ENCODE data around the gene MAGEF1. TPM values are rescaled to one million over a fixed set of nuclear protein-coding genes. Genes with fewer than 3 reads are reported as not detected.

MAGEF1 gene
- total and polyA plus RNA-seq, 2 donors (not counting 3 experiments of a cell fraction or from before 2014, with no cell fraction given): 7.0 to 14.2 TPM

DNA sequence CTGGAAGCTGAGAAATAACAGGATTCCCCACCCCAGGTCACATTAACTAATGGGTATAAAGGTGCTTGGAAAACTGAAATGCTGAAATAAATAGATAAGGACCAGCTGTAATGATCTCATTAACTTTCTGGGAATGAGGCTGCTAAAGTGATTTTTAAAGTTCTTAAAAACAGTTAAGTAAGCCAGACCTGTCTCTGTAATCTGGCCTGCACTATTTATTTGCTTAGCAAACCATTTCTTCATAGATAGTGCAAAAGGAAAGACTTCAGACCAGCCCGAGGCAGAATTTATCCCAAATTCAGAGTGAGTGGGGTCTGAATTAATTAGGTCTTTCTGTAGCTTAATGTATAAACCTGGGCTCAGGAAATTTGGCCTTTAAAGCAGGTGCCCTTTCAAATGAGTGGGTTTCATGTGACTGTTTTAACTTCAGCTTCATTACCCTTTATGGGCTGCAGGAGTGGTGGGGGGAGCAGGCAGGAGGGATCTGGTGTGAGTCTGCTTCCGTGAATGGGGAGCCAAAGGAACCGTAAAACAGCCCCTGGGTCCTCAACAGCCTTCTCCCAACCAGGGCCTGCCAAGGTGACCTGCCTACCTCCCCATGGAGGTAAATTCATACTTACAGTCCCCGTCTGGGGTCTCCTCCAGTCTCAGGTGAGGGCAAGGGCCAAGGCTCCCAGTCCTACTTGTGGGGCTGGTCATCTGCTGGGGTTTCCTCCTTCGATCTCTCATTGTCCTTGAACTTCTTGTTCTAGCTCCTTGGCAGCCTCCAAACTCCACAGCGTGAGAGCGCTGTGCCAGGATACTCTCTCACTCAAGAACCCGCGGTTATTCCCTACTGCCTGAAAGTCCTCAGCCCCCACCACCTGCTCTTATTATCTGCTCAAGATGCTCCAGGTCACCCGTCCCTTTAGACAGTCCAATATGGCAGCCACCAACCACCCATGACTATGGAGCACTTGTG lies 31.2 kb downstream of the MAGEF1 start:
- TF ChIP-seq JUN (IDR thresholded peaks at IDR 0.05; ENCODE audit: borderline replicate concordance, insufficient read depth, insufficient read length, low read depth) (no peak), POLR2AphosphoS5 (IDR thresholded peaks at IDR 0.05; ENCODE audit: insufficient read depth, low read depth, low read length) (no peak), FOS (IDR thresholded peaks at IDR 0.05; ENCODE audit: borderline replicate concordance, insufficient read depth, low read length) (no peak), EZH2 (IDR thresholded peaks at IDR 0.05; ENCODE audit: borderline replicate concordance, low read depth, low read length, severe bottlenecking) (no peak), MYC (IDR thresholded peaks at IDR 0.05; ENCODE audit: low read depth, low read length) (no peak), GATA2 (IDR thresholded peaks at IDR 0.05; ENCODE audit: insufficient read depth, insufficient read length, low read depth, low read length) (no peak), POLR2A (IDR thresholded peaks at IDR 0.05; ENCODE audit: low read depth, low read length) (no peak)
- TF ChIP-seq, protein P1, sequence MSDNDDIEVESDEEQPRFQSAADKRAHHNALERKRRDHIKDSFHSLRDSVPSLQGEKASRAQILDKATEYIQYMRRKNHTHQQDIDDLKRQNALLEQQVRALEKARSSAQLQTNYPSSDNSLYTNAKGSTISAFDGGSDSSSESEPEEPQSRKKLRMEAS (IDR thresholded peaks at IDR 0.05; ENCODE audit: insufficient read depth, insufficient read length): no peak
- TF ChIP-seq, protein P2, sequence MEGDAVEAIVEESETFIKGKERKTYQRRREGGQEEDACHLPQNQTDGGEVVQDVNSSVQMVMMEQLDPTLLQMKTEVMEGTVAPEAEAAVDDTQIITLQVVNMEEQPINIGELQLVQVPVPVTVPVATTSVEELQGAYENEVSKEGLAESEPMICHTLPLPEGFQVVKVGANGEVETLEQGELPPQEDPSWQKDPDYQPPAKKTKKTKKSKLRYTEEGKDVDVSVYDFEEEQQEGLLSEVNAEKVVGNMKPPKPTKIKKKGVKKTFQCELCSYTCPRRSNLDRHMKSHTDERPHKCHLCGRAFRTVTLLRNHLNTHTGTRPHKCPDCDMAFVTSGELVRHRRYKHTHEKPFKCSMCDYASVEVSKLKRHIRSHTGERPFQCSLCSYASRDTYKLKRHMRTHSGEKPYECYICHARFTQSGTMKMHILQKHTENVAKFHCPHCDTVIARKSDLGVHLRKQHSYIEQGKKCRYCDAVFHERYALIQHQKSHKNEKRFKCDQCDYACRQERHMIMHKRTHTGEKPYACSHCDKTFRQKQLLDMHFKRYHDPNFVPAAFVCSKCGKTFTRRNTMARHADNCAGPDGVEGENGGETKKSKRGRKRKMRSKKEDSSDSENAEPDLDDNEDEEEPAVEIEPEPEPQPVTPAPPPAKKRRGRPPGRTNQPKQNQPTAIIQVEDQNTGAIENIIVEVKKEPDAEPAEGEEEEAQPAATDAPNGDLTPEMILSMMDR (IDR thresholded peaks at IDR 0.05; ENCODE audit: extremely low read depth in 1 of 2, insufficient read depth in 1 of 2, low read depth in 1 of 2, low read length in 2 of 2): no peak
- Histone ChIP-seq H3K9me1 (replicated peaks; ENCODE audit: control insufficient read depth, extremely low read depth, insufficient read depth, low read length) (no peaks in the 10 kb centered on the region), H3K27me3 (ENCODE audit: control insufficient read depth in 2 of 2, insufficient read depth in 2 of 2, low read length in 2 of 2) (peaks cover 0 to 2% of the 10 kb centered on the region in 2 experiments), H4K20me1 (replicated peaks; ENCODE audit: control insufficient read depth, extremely low read depth, insufficient read depth, low read length) (no peaks in the 10 kb centered on the region), H3K9ac (replicated peaks; ENCODE audit: extremely low read depth, insufficient read depth, low read length) (no peak overlapping the region), H3K27ac (ENCODE audit: insufficient read depth, low read depth, low read length) (no peak overlapping the region), H3K79me2 (ENCODE audit: control insufficient read depth, insufficient read depth, low read length) (no peaks in the 10 kb centered on the region), H3K9me3 (replicated peaks; ENCODE audit: control insufficient read depth, insufficient read depth, low read length) (no peaks in the 10 kb centered on the region), H3K4me3 (replicated peaks in 1 of 3; ENCODE audit: insufficient read depth in 1 of 3, low read depth in 1 of 3, low read length in 3 of 3) (no peak overlapping the region), H3K36me3 (ENCODE audit: control insufficient read depth in 2 of 2, extremely low read depth in 1 of 2, insufficient read depth in 2 of 2, low read length in 2 of 2) (no peaks in the 10 kb centered on the region), H3K4me2 (ENCODE audit: insufficient read depth, low read length) (no peak overlapping the region), H3K4me1 (ENCODE audit: control insufficient read depth, extremely low read depth, insufficient read depth, low read length) (no peaks in the 10 kb centered on the region), H2AFZ (ENCODE audit: low read depth, low read length) (no peak overlapping the region)
- ChIA-PET POLR2A (interaction anchor here (0.6 kb wide), 1 partner anchor 16 kb away, joined by 3 read pairs; no protein-coding TSS in a partner anchor), CTCF (interaction anchor here (0.7 kb wide), 1 partner anchor 601 kb away, joined by 3 read pairs; no protein-coding TSS in a partner anchor)
- intact Hi-C loops (cut with micrococcal nuclease) (no loop called here), dilution Hi-C loops (cut with MboI; ENCODE audit: extremely low pct_ligation_motif_present, low sequenced_read_pairs) (no loop called here)
- BruUV-seq (replicated peaks): no TSS peak
- DNase-seq (ENCODE audit: low read depth, low spot score) (no peak), FAIRE-seq (no peak)

Data from endothelial cell of umbilical vein (primary cell).